ENCODE data around the gene KIAA0930.
"Not testable (repeated sequence)": the region's sequence is repeated elsewhere in the genome, so short reads cannot be mapped to it uniquely, and the experiment has no call there.

The KIAA0930 gene

DNA sequence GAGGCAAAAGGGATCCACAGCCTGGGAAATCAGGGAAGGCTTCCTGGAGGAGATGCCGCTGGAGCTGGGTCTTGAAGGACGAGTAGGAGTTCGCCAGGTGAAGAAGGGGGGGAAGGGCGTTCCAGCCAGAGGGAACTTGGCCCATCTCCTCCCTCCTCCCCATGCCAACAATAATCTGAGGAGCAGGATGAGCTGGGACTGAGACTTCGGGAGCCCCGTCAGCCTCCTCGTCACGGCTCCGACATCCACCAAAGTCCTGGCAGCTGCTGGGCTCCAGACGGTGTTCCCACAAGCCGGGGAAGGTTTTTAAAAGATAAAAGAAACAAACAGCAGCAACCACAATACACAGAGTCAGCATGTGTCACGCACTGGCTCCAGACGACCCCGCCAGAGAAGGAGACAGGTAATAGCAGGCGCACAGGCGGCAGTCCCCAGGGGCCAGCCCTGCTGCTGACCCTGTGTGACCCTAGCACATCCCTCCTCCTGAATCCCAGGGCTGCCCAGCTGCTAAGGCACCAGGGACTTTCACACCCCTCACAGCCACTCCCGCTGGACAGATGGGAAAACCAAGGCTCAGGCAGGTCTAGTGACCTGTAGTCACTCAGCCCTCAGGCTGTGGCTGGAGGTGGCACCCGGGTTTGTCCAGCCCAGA is 39.7 kb downstream of the KIAA0930 start:
- DNase-seq: no peak

GRCh38 chr22:45200230-45200629 is 40.5 kb downstream of the KIAA0930 start:
- DNase-seq: no peak

DNA sequence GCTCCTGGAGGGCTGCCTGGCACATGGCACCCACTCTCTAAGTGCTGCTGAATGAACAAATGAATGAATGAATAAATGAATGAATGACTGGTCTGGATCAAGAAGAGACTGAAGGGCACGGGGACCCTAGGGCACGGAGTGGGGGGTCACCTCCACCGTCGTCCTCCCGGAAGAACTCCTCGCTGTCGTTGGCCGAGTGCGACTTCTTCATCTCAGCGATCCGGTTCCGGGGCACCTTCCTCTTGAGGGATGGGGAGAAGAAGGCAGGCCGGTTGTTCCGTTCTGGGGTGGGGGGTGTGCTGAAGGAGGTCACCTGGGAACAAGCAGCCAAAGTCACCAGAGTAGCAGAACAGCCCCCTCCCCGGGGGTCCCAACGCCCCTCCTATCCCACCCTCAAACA is 41.0 kb downstream of the KIAA0930 start:
- DNase-seq: no peak

DNA sequence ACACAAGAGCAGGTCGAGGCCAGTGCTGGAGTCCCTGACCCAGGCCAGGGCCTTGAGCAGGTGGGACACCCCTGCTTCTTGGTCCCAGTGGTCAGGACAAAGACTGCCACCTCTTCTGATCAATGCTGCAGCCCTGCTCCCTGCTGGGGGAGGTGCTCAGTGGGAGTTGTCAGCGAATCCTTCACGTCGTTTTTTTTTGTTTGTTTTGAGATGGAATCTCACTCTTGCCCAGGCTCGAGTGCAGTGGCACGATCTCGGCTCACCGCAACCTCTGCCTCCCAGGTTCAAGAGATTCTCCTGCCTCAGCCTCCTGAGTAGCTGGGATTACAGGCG is 42.3 kb downstream of the KIAA0930 start:
- DNase-seq: no peak

DNA sequence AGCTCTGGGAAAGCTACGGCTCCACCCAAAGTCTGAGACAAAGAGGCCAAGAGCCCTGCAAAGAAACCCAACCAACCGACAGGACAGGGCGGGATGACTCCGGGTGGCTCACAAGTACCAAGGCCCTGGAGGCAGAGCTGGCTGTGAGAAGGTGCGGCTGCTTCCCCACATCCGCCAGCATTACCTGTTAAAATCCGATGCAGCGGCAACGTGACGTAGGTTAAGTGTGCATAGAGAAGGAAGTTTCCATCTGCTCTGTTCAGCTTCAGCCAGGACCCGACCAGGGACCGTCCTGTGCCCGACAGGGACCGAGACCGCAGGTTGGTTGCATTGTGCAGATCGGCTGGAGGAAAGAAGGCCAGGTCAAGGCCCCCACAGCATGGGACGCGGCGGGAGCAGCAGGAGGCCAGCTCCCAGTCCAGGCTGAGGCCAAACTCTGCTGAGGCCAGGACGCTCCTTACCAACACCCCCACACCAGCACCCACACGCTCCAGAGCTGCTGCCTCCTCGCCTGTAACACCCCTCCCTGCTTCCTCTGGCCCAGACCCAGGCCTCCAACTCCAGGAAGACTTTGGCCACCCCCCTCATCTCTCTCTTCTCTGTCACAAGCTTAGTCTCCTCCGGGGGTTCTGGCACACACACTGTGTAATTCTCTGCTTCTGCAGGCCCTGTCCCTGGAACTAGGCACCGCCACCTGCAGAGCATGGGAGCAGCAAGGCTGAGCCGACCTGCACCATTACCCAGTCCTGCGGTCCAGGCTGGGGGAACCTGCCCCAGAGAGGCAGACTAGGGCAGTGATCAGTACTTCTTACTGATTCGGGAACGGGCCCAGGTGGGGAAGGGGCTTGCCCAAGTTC is 42.9 kb downstream of the KIAA0930 start:
- no peak for DNase-seq

DNA sequence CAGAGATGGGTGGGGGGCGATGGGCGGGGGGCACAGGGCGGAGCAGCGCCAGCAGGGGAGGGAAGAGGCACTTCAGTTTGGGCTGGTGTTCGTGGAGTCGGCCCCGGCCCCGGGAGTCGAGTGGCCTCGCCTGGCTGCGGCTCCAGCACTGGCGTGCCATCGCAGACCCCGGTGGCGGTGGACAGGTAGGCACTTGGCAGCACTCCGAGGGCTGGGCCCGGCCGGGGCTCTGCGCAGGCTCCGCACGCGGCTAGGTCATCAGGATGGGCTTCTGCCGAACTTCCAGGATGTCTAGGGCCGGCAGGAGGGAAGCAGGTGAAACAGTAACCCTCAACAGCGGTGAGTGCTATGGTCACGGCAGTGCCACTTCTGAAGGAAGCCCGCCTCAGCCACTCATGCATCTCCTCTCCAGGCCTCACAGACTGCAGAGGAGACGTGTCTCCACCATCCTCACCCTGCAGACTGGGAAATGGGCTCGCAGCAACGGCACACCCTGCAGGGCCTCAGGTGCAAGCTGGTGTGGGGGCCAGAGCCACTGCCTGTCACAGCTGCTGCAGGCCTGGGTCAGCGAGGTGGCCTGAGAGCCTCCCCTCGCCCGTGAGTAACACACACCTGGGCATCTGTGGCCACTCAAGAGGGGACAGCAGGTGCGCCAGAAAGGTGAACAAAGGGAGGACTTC is 43.6 kb downstream of the KIAA0930 start:
- no peak for DNase-seq

DNA sequence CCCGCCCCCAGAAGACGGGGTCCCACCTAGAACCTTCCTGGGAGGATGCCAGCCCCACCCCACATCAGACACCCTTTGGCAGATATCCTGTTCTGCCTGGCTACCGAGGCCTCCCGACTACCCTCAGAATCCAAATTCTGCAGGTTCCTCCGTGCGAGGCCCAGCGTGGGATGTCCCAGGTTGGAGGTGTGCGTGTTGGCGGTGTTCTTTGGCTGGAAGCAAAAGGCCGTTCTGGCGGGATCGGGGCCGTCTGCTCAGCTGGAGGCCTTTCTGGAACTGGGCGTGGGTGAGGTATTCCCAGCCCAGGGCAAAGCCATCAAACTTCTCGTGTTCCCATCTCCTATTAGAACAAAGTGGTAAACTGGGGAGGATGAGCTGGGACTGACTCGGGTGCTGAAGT is 44.4 kb downstream of the KIAA0930 start:
- no peak for DNase-seq

- DNase-seq: no peak
Measured at GRCh38 chr22:45195616-45196015, 45.1 kb downstream of the KIAA0930 start.

DNA sequence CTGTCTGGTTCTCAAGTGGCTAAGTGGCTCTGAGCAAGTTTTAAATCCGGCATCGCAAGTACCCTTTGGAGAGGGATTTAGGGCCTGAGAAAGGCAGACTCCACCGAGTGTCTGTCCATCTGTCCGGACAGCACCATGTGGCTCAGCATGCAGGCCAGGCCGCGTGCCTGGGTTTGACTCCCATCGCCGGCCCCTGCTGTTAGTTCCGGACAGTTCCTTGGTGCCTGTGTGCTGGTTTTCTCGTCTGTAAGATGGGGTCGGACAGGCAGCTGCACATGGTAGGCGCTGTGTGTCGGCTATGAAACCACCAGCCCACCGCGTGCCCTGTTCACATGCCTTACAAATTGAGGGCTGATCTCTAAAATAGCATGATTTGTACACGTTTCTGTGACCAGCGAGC is 46.0 kb downstream of the KIAA0930 start:
- DNase-seq: no peak

- DNase-seq: no peak
Measured at GRCh38 chr22:45192701-45193187, 48.0 kb downstream of the KIAA0930 start.

GRCh38 chr22:45191746-45192145 is 48.9 kb downstream of the KIAA0930 start:
- not testable (repeated sequence) for DNase-seq

- DNase-seq: no peak
Measured at GRCh38 chr22:45190202-45190872, 50.4 kb downstream of the KIAA0930 start.

DNA sequence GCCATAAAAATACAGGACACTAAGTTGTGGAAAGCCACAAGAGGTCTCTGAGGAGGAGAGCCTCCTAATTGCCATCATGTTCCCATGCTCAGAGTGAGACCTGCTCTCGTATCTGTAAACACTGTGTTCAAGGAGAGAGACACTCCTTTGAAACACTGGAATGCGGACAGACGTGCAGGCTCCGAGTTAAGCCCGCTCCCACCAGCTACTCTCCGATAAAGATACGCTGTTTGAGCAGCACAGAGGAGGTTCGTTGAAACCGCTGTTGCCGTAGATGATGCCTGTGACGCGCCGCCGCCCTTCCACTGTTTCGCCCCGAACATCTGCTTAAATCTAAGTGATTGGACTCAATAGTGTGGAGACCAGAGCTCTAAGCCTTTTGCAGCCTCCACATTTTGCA is 51.9 kb downstream of the KIAA0930 start:
- no peak for DNase-seq

GRCh38 chr22:45187891-45188290 is 52.8 kb downstream of the KIAA0930 start:
- DNase-seq: no peak

DNA sequence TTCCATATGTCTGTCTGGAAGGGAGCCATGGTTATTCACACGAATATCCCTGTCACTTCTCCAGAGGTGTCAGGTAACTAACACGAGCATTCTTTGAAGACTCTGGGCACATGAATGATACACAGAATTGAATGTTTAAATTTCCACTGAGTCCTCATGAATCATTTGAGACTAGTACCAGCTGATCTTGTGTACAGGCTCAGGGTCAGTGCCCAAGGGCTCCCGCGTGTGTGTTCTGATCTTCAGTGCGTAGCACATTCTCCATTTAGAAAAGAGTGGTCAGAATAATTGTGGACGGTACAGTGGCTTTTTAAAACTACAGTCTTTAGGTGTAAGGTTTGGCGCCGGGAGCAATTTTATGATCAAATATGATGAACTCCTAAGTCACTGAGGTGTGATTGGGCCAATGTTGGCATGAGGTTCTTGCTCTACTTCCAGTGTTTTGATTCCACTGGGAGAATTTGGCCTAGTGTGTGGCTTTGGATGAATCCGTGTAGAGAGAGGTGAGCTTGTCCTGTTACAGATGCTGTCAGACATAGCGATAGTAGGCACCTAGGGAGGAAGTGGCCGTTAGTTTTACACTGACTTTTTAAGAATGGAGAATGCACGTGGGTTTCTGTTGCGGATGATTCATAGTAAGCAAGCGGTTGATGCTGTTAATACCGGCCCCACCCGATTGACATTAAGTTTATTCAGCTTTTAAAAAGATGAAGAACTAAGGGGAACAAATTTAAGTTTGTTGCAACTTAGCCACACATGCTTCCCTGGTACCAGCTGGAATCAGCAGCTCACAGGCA is 54.8 kb downstream of the KIAA0930 start:
- no peak for DNase-seq

- DNase-seq: no peak
Measured at GRCh38 chr22:45183974-45184373, 56.7 kb downstream of the KIAA0930 start.

- DNase-seq: no peak
Measured at GRCh38 chr22:45181766-45182165, 58.9 kb downstream of the KIAA0930 start.

DNA sequence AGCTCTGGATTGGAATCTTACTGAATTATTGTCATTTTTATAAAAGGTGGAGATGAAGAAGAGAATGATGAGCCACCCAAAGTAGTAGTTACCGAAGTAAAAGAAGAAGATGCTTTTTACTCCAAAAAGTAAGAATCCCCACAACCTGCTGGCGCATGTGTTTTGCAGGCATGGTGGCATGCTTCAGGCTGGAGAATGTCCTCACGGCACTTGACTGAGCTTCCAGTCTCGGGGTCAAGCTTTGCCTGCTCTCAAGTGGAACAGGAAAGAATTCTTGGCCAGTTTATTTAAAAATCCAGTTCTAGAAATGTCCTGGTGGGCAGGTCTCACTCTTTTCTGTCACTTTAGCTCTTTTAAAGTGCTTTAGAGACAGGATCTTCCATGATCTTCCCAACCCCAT is 59.5 kb downstream of the KIAA0930 start:
- no peak for DNase-seq

DNA sequence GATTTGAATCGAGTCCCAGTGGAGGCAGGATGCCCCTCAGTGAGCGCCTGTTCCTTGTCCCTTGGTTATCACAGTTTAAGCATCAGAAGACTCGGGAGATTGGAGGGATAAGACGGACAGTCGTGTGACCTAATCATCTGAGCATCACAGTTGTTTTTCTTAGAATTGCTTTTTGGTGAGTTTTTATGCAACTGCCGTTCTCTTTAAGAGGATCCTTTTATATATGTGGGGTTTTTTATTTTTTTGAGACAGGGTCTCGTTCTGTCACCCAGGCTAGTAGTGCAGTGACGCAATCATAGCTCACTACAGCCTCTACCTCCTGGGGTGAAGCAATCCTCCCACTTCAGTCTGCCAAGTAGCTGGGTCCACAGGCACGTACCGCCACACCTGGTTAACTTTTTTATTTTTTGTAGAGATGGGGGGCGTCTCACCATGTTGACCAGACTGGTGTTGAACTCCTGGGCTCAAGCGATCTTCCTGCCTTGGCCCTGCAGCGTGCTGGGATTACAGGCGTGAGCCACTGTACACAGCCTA is 60.5 kb downstream of the KIAA0930 start:
- no peak for DNase-seq

DNA sequence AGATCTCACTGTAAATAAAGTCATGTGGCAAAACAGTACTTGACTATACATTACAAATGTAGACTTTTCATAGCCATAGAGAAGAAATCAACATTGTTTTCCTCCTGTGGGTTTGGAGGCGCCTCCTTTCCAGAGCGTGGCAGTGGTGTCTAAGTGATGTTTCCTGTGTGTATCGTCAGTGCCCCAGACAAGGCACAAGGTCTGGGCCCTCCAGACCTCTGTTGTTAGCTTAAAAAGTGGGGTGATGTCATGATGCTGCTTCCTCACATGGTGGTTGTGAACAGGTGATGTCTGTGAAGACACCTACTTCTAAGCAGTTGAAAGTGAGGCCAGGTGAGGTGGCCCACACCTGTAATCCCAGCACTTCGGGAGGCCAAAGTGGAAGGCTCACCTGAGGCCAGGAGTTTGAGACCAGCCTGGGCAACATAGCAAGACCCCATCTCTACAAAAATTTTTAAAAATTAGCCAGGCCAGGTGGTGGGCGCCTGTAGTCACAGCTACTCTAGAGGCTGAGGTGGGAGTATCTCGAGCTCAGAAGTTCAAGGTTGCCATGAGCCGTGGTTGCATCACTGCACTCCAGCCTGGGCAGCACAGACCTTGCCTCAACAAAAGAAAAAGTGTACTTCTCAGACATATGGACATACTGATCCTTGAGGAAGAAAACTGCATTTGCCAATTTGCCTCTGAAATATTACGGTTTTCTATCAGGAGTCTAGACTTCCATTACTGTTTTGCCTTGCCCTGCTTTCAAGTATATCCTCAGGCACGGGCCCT is 61.2 kb downstream of the KIAA0930 start:
- peak; percentile 19 for DNase-seq

DNA sequence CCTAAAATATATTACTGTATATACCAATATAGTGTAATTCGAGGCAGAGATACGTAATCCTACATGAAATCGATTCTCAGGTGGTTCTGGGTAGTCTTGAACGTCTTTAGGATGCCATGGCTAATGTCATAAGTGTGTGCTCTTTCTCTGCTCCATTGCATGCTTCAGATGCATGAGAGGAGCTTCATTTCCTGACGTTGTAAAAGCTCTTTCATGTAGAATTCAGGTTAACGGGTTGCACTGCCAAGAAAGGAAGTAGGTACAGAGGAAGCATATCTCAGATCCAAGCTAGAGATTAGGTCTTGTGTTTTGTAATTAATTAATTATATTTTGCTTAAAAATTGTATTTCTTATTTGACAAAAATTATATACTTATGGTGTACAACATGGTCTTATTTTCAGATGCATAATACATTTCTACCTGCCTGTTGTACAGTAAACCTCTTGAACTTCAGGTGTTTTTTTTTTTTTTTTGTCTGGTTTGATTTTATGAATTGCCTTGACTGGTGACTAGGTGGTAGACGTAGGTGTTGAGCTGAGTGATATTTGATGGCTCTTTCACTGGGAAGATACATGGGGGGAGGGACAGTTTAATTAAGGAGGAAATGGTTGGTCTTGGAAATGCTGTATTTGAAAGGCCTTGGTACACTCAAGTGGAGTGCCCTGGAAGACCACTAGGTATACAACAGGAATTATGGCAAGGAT is 67.7 kb downstream of the KIAA0930 start:
- no peak for DNase-seq
